Measurements from ENCODE around the gene RFX7. TPM values are rescaled to one million over a fixed set of nuclear protein-coding genes. Genes with fewer than 3 reads are reported as not detected.

The RFX7 gene
- total RNA-seq, 1 donor from 2014 or later = 43.8 TPM

DNA sequence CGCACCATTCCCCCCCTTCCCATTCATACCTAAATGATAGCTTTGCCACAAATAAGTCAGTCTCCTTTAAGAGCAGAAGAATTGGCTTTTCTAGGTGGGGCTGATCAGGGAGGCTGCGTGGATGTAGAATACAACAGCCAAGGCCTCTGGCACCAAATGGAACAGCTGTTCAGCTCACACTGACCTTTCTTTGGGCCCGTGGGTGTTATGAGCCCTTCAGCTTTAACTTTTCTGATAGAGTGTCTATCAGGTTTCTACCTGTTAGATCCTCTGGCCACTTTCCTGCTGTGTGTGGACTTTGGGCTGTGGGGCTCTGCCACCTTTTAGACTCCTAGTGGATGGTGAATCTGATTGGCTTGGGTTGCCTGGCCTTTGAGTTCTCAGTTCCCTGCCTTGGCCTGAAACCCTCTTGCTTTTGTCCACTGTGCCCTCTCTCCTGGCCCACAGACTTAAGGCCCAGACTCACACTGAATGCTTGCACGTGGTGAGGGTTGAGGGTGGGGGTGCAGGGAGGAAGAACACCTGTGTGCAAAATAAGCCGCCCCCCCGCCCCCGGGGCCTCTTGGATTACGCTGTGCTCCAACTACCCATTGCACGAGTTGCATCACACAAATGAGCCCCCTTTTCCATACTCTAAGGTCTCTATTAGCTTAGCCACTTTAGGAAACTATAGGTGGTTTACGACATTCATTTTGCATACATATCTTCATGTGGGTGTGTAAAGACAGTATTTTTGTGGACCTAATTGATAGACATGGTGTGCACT is 1.3 kb upstream of the RFX7 start:
- intact Hi-C loops (cut with micrococcal nuclease) = loop anchor here (1.0 to 10.0 kb wide), 11 partner anchors 38 to 1320 kb away; partner anchors contain the start of genes PIGB, PIGBOS1, RSL24D1 and TCF12

DNA sequence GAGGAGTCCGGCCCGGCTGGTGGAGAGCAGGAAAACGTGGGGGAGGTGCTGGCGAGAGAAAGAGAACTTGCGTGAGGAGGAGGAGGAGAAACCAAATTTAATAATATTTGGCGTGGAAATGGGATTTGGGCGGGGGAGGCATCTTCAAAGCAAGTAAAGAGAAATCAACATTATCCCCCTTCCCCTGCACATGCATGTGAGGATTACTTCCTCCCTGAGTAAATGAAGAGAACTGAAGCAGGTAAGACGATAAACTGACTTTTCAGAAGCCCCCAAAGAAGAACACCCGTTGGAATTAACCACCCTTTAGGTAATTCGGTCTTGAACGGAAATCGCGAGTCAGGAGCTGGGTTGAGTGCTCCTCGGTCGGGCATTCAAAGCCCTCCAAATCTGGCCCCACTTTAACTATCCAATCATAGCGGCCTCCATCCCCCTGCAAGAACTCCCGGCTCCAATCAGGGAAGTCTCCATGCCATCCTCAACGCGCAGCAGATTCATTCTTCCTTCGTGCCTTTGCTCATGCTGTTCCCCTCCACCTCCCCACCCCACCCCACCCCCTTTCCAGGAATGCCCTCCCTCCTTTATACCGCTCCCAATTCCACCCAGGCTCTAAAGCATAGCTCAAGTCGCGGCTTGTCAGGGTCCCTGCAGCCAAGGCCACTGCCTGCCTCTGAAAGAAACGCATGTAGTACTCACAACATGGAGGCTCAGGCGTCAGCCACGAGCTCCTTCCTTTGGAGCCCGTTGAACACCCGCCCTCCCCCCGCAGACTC is 545 bp upstream of the RFX7 start:
- intact Hi-C loops (cut with micrococcal nuclease) = loop anchor here (1.0 to 10.0 kb wide), 7 partner anchors 37 to 1321 kb away; partner anchors contain the start of gene ZNF280D

DNA sequence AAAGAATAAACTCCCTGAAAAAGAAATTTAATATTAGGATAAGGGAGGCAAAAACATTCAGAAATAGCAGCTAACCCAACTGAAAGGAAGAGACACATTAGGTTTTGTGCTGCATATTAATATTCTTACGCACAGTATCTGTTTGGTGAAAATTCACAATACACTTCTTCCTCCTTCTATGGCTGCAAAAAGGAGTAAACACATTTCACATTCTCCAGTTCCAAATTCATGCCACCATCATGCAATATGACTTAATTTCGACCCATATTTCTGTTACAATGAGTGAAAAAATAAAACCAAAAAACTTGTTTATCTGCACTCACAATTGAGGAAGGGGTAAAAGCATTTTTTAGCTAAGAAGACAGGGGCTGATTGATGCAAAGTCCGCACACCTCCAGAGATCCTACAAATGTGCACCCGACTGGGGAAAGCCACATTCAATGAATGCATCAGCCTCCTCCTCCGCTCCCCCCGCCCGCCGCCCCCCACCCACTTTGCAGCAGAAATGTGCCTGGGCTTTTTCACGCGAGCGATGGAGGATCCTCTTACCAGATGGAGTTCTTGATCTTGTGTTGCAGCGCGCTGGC is 1.0 kb downstream of the RFX7 start:
- intact Hi-C loops (cut with micrococcal nuclease) = loop anchor here (1.0 to 10.0 kb wide), 7 partner anchors 110 to 1322 kb away; partner anchors contain the start of genes CCPG1 and PIERCE2

DNA sequence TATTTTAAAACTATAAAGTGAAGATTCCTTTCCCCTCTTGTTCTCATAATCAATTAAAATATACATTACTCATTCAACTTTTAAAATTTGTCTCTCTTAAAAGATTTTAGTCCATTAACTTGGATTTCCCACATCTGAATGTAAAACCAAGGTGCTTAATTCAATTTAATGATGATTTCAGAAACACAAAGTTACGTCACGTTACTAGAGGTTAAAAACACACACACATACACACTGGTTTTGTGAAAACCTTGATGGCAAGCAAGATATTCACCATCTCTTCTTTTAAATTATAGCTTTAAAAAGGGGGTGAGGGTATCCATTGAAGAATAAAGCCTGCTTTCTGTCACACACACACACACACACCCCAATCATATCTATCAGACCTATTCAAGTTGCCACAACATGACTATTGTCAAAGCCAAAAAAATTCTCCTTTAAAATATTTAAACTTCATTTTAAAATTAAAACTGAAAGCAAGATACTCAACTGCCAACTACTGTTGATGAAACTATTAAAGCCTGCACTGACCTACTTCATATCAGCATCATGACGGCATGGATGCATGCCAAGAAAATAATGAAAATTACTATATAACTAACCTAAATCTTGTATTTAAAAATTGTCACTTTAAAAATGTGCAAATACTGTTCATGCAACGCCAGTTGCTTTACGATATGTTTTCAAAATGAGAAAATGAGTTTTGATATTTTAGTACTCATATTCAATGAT is 2.1 kb downstream of the RFX7 start:
- intact Hi-C loops (cut with micrococcal nuclease) = loop anchor here (2.0 to 10.0 kb wide), 7 partner anchors 109 to 1323 kb away; no protein-coding TSS in a partner anchor

DNA sequence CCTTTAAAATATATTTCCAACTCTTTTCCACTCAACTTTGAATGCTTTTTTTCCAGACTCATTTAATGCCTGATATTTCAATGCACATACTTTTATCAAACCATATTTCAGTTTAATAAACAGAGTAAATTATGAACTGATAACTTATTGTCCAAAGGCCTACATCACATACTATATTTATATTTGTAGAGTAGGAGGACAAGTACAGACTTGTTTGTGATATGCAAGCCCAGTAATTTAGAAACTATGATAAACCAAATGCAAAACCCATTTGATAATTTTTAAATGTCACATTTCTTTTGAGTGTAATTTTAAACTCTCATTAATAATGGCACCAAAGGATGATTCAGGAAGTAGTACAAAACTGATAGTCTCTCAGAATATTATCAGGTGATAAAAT is 3.3 kb downstream of the RFX7 start:
- intact Hi-C loops (cut with micrococcal nuclease) = loop anchor here (2.0 to 10.0 kb wide), 6 partner anchors 108 to 1324 kb away; no protein-coding TSS in a partner anchor

DNA sequence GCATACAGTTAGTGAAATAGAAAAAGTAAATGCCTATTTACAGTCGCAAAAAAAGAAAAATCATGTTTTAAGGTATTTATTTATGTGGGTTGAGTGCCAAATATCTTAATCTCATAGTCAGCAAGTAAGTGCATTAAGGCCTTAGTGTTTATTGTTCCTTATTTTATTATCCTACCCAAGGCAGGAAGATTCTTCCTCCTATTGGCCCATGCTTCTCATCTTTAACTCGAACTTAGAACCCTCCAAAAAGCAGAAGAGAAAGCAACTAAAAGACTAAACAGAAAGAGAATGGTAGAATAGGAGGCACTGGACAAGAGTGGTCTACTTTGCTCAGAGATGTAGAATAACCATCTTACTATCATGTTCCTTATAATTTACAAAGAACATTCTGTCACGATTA is 7.5 kb downstream of the RFX7 start:
- intact Hi-C loops (cut with micrococcal nuclease) = no loop called here

DNA sequence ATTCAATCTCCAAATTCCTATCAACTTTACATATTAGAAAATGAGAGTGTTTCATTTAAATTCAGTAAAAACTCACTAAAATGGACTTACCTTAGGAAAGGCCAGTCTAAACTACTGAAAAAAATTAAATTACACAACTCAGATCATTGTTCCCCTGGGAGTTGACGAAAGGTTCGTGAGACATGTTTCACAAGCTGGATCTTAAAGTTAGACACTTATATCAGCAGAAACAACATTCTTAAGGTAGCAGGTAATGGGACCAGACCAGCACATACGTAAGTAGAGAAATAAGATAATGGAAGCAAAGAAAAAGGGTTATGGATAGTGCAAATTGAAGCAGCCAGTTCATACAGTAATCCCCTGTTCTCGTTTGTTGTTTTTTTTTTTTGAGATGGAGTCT is 8.9 kb downstream of the RFX7 start:
- intact Hi-C loops (cut with micrococcal nuclease) = no loop called here

DNA sequence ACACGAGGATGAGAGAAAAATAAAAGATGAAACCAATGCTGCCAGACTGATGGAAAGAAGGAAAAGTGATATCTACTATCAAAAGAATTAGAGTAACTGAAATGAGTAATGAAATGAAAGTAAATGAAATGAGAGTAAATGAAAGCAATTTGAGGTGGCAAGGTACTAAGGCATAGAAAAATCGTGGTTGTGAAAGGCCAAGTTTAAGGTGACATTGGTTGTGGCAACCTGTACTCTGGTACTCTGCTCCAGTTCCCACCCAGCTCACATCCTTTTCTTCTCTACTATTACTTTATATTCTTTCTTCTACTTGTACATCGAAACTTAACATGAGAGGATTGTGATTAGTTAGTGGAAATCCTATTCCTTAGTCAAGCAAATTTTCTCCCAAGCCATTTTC is 10.1 kb downstream of the RFX7 start:
- intact Hi-C loops (cut with micrococcal nuclease) = no loop called here

DNA sequence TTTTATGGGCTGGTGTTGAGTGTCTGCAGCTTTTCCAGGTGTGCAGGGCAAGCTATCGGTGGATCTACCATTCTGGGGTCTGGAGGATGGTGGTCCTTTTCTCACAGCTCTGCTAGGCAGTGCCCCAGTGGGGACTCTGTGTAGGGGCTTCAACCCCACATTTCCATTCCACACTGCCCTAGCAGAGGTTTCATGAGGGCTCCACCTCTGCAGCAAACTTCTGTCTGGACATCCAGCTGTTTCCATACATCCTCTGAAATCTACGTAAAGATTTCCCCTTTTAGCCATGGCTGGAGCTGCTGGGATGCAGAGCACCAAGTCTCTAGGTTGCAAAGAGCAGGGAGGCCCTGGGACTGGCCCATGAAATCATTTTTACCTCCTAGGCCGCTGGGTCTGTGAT is 11.6 kb downstream of the RFX7 start:
- intact Hi-C loops (cut with micrococcal nuclease) = no loop called here

DNA sequence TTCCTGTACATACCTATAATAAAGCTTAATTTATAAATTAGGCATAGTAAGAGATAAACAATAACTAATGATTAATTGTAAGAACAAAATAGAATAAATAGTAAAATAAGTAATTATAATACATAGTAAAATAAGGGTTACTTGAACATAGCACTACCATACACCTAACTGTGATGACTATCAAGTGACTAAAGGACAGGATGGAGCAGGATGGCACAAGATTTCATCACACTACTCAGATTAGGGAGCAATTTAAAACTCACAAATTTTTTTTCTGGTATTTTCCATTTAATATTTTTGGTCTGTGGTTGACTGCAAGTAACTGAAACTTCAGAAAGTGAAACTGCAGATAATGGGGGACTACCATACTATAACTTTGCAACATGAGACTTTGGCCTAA is 14.8 kb downstream of the RFX7 start:
- intact Hi-C loops (cut with micrococcal nuclease) = loop anchor here (2.0 kb wide), 1 partner anchor 18 kb away; no protein-coding TSS in a partner anchor

DNA sequence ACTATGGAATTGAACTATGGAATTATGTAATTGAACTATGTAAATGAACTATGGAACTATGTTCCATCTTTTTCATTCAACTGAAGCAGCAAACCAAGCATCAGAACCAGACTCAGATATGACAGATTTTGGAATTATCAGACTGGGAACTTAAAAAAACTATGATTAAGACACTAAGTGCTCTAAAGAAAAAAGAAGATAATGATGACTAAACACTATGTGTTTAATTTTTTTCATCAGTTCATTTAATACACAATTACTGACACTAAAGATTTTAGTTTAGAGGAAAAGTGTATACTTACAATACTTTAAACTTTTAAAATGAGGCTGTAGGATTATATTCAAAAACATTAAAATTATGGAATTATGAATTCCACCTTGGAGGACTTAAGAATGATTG is 15.3 kb downstream of the RFX7 start:
- intact Hi-C loops (cut with micrococcal nuclease) = loop anchor here (2.0 kb wide), 1 partner anchor 18 kb away; no protein-coding TSS in a partner anchor

DNA sequence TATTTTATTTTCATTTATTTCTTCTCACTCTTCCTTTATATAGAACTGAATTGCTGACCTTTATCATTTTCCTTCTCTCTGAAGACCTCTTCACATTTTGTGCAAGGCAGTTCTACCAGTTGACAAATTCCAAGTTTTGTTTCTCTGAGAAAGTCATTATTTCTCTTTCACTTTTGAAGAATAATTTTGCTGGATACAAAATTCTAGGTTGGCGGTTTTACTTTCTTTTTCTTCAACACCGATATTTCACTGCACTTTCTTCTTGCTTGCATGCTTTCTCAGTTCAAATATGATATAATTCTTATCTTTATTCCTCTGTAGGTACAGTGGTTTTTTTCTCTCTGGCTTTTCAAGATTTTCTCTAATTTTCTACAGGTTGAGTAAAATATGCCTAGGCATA is 15.9 kb downstream of the RFX7 start:
- intact Hi-C loops (cut with micrococcal nuclease) = loop anchor here (2.0 kb wide), 1 partner anchor 19 kb away; no protein-coding TSS in a partner anchor

DNA sequence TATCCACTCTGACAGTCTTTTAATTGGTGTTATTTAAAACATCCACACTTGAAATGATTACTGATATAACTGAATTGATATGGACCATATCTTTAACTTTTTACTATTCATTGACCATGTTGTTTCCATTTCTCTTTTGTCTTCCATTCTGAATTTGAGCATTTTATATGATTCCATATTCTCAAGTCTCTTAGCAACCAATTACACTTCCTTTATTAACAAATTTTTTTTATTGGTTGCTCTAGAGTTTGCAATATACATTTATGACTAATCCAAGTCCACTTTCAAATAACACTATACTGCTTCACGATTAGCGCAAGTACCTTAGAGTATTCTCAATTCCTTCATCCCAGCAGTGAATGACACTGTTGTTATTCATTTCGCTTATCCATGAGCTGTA is 16.4 kb downstream of the RFX7 start:
- intact Hi-C loops (cut with micrococcal nuclease) = no loop called here

DNA sequence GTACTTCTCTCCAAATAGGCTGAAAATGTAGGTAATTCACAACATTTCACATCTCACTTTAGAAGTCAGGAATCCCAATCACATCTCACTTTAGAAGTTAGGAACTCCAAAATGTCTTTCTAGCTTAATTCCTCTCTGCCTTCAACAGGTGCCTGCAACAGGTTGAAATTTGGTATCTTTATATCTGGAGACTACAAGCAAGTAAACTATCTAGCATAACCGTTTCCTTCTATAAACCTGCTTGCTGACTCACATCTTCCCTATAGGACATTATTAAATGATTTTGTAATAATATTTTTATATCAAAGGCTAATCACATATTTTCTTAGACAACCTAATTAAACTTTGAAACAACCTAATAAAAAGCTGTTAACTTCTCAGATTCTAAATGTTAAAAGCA is 18.2 kb downstream of the RFX7 start:
- intact Hi-C loops (cut with micrococcal nuclease) = no loop called here

DNA sequence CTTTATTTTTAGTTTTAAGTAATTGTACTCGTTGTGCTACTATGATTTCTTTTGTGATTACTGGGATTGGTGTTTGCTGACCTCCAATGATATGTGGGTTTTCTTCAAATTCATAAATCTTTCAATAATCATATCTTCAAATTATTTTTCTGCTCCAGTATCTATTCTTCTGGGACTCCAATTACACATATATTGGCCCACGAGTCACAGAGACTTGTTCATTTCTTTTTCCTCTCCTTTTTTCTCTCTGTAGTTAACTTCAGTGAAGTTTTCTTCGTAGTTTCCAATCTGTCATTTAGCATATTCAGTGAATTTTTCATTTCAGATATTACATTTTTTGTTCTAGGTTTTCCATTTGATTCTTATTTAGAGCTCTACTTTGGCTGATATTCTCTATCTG is 21.4 kb downstream of the RFX7 start:
- intact Hi-C loops (cut with micrococcal nuclease) = no loop called here

DNA sequence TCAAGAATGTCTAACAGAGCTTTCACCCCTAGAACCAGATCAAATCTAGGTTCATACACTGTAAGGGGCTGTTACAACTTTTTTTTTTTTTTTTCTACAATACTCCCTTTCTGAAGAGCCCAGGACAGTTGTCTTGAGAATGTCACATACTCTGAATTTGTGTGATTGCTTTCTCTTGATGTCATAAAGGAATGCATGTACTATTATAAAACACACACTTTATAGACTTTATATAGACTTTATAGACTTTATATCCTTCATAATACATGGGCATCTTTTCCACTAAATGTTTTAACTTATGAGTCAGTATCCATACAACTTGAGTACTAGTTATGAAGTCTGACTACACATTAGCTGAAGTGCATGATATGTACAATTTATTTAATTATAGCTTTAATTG is 26.3 kb downstream of the RFX7 start:
- intact Hi-C loops (cut with micrococcal nuclease) = no loop called here

DNA sequence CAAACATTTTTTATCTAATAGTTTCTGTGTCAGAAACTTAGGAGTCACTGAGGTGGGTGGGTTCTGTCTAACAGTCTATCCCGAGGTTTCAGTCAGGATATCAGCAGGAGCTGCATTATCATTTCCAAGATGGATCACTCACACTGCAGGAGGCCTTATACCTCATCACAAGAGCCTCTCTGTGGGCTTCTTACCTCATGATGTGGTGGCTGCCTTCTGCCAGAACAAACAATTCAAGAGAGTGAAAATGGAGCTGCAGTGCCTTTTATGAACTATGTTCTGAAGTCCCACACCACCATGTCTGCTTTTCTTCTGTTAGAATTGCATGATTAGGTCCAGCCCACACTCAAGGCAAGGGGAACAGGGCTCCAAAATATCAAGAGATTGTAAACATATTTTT is 27.9 kb downstream of the RFX7 start:
- intact Hi-C loops (cut with micrococcal nuclease) = no loop called here

DNA sequence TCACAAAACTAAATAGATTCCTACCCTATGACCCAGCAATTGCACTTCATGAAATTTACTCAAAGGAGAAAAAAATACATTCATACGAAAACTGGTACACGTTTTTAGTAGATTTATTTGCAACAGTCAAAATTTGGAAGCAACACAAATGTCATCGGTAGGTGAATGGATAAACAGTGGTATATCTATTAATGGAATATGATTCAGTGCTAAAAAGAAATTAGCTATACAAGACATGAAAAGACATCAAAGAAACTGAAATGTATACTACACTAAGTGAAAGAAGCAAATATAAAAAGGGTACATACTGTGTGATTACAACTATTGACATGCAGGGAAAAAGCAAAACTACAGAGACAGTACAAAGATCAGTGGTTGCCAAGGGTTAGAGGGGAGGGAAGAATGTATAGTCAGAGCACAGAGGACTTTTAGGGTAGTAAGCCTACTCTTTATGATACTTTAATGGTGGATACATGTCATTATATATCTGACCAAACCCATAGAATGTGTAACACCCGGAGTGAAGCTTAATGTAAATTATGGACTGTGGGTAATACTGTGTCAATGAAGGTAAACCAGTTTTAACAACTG is 31.6 kb downstream of the RFX7 start:
- intact Hi-C loops (cut with micrococcal nuclease) = no loop called here

DNA sequence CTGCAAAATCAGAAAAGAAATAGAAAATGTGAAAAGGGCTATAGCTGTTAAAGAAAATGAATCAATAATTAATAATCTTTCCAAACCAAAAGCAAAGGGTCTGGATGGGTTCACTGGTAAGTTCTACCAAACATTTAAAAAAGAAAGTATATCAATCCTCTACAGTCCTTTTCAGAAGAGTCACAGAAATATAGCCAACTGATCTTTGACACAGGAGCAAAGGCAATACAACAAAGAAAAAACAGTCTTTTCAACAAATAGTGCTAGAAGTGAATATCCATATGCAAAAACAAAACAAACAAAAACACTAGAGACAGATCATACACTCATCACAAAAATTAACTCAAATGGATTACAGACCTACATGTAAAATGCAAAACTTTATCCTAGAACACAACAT is 32.6 kb downstream of the RFX7 start:
- intact Hi-C loops (cut with micrococcal nuclease) = no loop called here

DNA sequence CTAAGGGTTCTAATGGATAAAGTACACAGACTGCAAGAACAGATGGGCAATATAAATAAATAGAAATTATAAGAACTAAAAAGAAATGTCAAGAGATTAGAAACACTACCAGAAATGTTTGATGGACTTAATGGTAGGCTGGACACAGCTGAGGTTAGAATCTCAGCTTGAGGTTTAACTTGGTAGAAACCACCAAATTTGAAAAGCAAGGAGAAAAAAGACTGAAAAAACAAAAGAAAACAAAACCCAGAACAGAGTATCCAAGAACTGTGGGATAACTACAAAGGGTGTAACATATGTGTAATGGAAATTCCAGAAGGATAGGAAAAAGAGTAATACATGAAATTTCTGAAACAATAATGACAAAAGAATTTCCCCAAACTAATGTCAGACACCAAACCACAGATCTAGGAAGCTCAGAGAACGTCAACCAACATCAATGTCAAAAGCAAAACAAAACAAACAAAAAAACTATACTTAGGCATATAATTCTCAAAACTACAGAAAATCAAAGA is 35.0 kb downstream of the RFX7 start:
- intact Hi-C loops (cut with micrococcal nuclease) = no loop called here

DNA sequence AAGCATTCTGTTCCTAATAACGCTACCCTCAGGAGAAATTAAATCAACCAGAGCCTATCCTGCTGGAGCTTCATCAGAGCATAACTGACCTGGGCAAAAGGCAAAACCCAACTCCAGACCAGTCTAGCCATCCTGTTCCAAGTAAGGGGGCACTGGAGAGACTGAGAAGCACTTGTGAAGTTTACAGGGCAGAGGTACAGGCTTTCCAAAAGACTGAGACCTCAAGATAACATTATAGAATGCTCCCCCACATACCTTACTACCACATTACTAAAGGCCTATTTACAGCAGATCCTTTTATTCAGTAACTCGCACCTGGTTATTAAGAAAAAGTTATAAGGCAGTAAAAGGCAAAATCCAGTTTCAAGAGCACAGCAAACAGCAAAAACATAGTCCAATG is 35.5 kb downstream of the RFX7 start:
- intact Hi-C loops (cut with micrococcal nuclease) = no loop called here
